B cell (primary cell): ENCODE measurements around the gene RCHY1. TPM values are rescaled to one million over a fixed set of nuclear protein-coding genes. Genes with fewer than 3 reads are reported as not detected.
"Not testable (repeated sequence)": the region's sequence is repeated elsewhere in the genome, so short reads cannot be mapped to it uniquely, and the experiment has no call there.

Source experiments
- ATAC-seq: fragments of 200-7000 bp; cut with Tn5 transposase; one replicate; pipeline ENCODE4 v1.10.0; 2021; ENCODE audit warnings: low read depth, mild to moderate bottlenecking, moderate number of reproducible peaks, moderate library complexity
- CTCF ChIA-PET: fragments of 350-600 bp; sonication (Branson Sonifier 250); formaldehyde crosslinking; loops from one replicate; lab custom pipeline; 2021; ENCODE audit warnings: antibody characterized with exemption, inconsistent platforms; lab: Charles Lee
- POLR2A ChIA-PET: fragments of 350-600 bp; sonication (Branson Sonifier 250); formaldehyde crosslinking; loops from one replicate; lab custom pipeline; 2021; ENCODE audit warnings: antibody characterized with exemption; lab: Charles Lee
- DNase-seq: peaks from one replicate; pipeline ENCODE4 v3.0.0; 2013
- H2AFZ ChIP-seq: 2 replicates; pipeline ENCODE4 v1.6.1; 2012; ENCODE audit warnings: mild to moderate bottlenecking, low read depth, low read length; ENCODE audit not compliant: insufficient read depth, poor library complexity, severe bottlenecking
- H3K27ac ChIP-seq, 2 donors: 1 replicate in 1 of 2; 2 replicates in 1 of 2; pipeline ENCODE4 v1.5.1; 2012 to 2013; ENCODE audit warnings: low read length in 2 of 2, mild to moderate bottlenecking in 2 of 2, moderate library complexity in 1 of 2
- H3K27me3 ChIP-seq, 4 experiments: fragments of 200-600 bp in 1 of 4; sonication (generic) in 1 of 4; replicated peaks in 1 of 4; 1 replicate in 2 of 4; 2 replicates in 2 of 4; pipeline versions ENCODE4 v1.6.1 to v1.7.0; 2013 to 2016; ENCODE audit warnings: low read length in 3 of 4, mild to moderate bottlenecking in 2 of 4, mixed read lengths in 1 of 4, moderate library complexity in 1 of 4; ENCODE audit not compliant: insufficient read depth in 4 of 4, control insufficient read depth in 3 of 4; ENCODE audit errors: control extremely low read depth in 1 of 4
- H3K36me3 ChIP-seq, 2 experiments: replicated peaks in 1 of 2; 1 replicate in 1 of 2; 2 replicates in 1 of 2; pipeline versions ENCODE4 v1.6.1 to v1.7.1; 2013; ENCODE audit warnings: low read length in 1 of 2; ENCODE audit not compliant: insufficient read depth in 2 of 2, control insufficient read depth in 1 of 2; ENCODE audit errors: control extremely low read depth in 1 of 2, extremely low read depth in 1 of 2
- H3K4me1 ChIP-seq, 2 donors: fragments of 200-600 bp in 1 of 2; sonication (generic) in 1 of 2; 1 replicate in 1 of 2; 2 replicates in 1 of 2; pipeline versions ENCODE4 v1.5.1 to v1.6.1; 2013 to 2017; ENCODE audit warnings: low read length in 2 of 2; ENCODE audit not compliant: control insufficient read depth in 2 of 2, insufficient read depth in 2 of 2
- H3K4me2 ChIP-seq: replicated peaks from 2 replicates; pipeline ENCODE3; 2012; ENCODE audit warnings: mild to moderate bottlenecking, low read depth, low read length; ENCODE audit not compliant: poor library complexity, severe bottlenecking
- H3K4me3 ChIP-seq, 5 experiments: fragments of 200-600 bp in 1 of 5; sonication (generic) in 1 of 5; 1 replicate in 3 of 5; 2 replicates in 2 of 5; pipeline versions ENCODE4 v1.5.1 to v1.7.0; 2011 to 2016; ENCODE audit warnings: low read length in 4 of 5, mild to moderate bottlenecking in 4 of 5, low read depth in 2 of 5, control low read depth in 1 of 5, moderate library complexity in 1 of 5; ENCODE audit not compliant: insufficient read depth in 1 of 5; ENCODE audit errors: control extremely low read depth in 1 of 5, extremely low read depth in 1 of 5
- H3K79me2 ChIP-seq: fragments of 200-600 bp; sonication (generic); one replicate; pipeline ENCODE4 v1.6.0; 2016; ENCODE audit warnings: low read length; ENCODE audit not compliant: control insufficient read depth, insufficient read depth
- H3K9ac ChIP-seq: fragments of 200-600 bp; sonication (generic); 2 replicates; pipeline ENCODE4 v1.6.1; 2017; ENCODE audit warnings: mild to moderate bottlenecking, low read length, moderate library complexity
- H3K9me3 ChIP-seq, 3 donors: one replicate each; pipeline versions ENCODE4 v1.6.1 to v1.7.1; 2013; ENCODE audit warnings: low read length in 2 of 3; ENCODE audit not compliant: control insufficient read depth in 2 of 3, insufficient read depth in 1 of 3; ENCODE audit errors: control extremely low read depth in 1 of 3
- H4K20me1 ChIP-seq: 2 replicates; pipeline ENCODE4 v1.6.0; 2012; ENCODE audit warnings: mild to moderate bottlenecking, low read length; ENCODE audit not compliant: insufficient read depth, control insufficient read depth, poor library complexity, severe bottlenecking
- H3K27ac Mint-ChIP-seq: one replicate; pipeline ENCODE4 v1.8.0; 2021; ENCODE audit warnings: mixed read lengths
- H3K27me3 Mint-ChIP-seq: one replicate; pipeline ENCODE4 v1.8.0; 2021; ENCODE audit warnings: mixed read lengths
- H3K4me1 Mint-ChIP-seq: one replicate; pipeline ENCODE4 v1.8.0; 2021; ENCODE audit warnings: mixed read lengths
- H3K4me3 Mint-ChIP-seq: one replicate; pipeline ENCODE4 v1.8.0; 2021; ENCODE audit warnings: mixed read lengths
- H3K9me3 Mint-ChIP-seq: one replicate; pipeline ENCODE4 v1.8.0; 2022; ENCODE audit warnings: mixed read lengths; ENCODE audit not compliant: insufficient read depth
- WGBS: methylation state at CpG from one replicate; pipeline ENCODE4 v1.1.5; 2013; ENCODE audit warnings: missing lambda C conversion rate; ENCODE audit not compliant: insufficient coverage; 5-methylcytosine and 5-hydroxymethylcytosine counted together
- intact Hi-C: fragments of 100-400 bp; cut with micrococcal nuclease; formaldehyde crosslinking; loops from one replicate; pipeline ENCODE4 v1.10.0; 2022
- polyA plus RNA-seq: library from polyadenylated mRNA; depleted of rRNA; stranded (reverse); fragments of >200 nt; gene quantifications from 2 replicates; pipeline ENCODE4 v1.2.3, GENCODE V29; 2012
- total RNA-seq, 2 donors: library from RNA; stranded (reverse); fragments of 120-200 nt in 1 of 2; gene quantifications; 1 replicate in 1 of 2; 2 replicates in 1 of 2; pipeline versions ENCODE4 v1.2.3 to v1.2.4, GENCODE V29; 2013 to 2022

Gene RCHY1
- total and polyA plus RNA-seq, 2 donors (not counting 1 experiment from before 2014, with no cell fraction given), result 19.8 to 33.3 TPM

- ATAC-seq, H3K27ac Mint-ChIP-seq, H3K9me3 Mint-ChIP-seq, H3K27me3 ChIP-seq, intact Hi-C loops, H3K79me2 ChIP-seq, H3K9ac ChIP-seq, POLR2A ChIA-PET, H3K27me3 Mint-ChIP-seq, H3K4me3 ChIP-seq, H4K20me1 ChIP-seq, H3K4me1 ChIP-seq, DNase-seq, H2AFZ ChIP-seq, H3K27ac ChIP-seq, H3K4me3 Mint-ChIP-seq, H3K4me2 ChIP-seq, H3K4me1 Mint-ChIP-seq, CTCF ChIA-PET: not testable (repeated sequence)
- peaks cover 12 to 34% of the 10 kb centered on the region in 2 experiments for H3K36me3 ChIP-seq
- peaks cover 0 to 12% (median 0%) of the 10 kb centered on the region in 3 donors for H3K9me3 ChIP-seq
- 96% methylated on average over 2 of the region's 4 CpGs for WGBS
Measured at GRCh38 chr4:75533339-75533887, 19.2 kb upstream of the RCHY1 start.

- H3K9ac ChIP-seq, H3K27ac Mint-ChIP-seq, H3K9me3 Mint-ChIP-seq, H3K4me1 ChIP-seq, intact Hi-C loops, H4K20me1 ChIP-seq, ATAC-seq, DNase-seq, CTCF ChIA-PET, H3K4me3 Mint-ChIP-seq, H3K79me2 ChIP-seq, H3K27me3 ChIP-seq, H3K27me3 Mint-ChIP-seq, H3K27ac ChIP-seq, H2AFZ ChIP-seq, H3K4me2 ChIP-seq, H3K4me1 Mint-ChIP-seq, POLR2A ChIA-PET, H3K4me3 ChIP-seq: not testable (repeated sequence)
- H3K36me3 ChIP-seq, result peaks cover 24 to 50% of the 10 kb centered on the region in 2 experiments
- peaks cover 0 to 12% (median 0%) of the 10 kb centered on the region in 3 donors for H3K9me3 ChIP-seq
- WGBS, result 80% methylated on average over 2 of the region's 7 CpGs
Measured at GRCh38 chr4:75531536-75532143, 17.4 kb upstream of the RCHY1 start.
